ENCODE results near the gene MROH9.
A peak's percentile ranks its signal among the peaks of the same experiment; 100 is the strongest.

The MROH9 gene

GRCh38 chr1:170970256-170970655, 34.9 kb downstream of the MROH9 start:
- H3K9ac ChIP-seq (ENCODE audit: low read length), result no peak overlapping the region
- no peak overlapping the region for H3K4me3 ChIP-seq (ENCODE audit: low read length)
- no peak for DNase-seq (ENCODE audit: low read depth)
- no peaks in the 10 kb centered on the region for H3K36me3 ChIP-seq (ENCODE audit: control insufficient read depth, insufficient read depth, low read length, severe bottlenecking)
- peaks cover 7% of the 10 kb centered on the region for H3K4me1 ChIP-seq (ENCODE audit: control insufficient read depth, insufficient read depth, low read length)
- H3K27me3 ChIP-seq (replicated peaks; ENCODE audit: control insufficient read depth, insufficient read depth, low read length), result no peaks in the 10 kb centered on the region
- H3K9me3 ChIP-seq (ENCODE audit: control insufficient read depth, low read length), result peaks cover 3% of the 10 kb centered on the region

- Histone ChIP-seq H3K9me3 (ENCODE audit: control insufficient read depth, low read length) (peaks cover 26% of the 10 kb centered on the region), H3K4me3 (ENCODE audit: low read length) (no peak overlapping the region), H3K4me1 (ENCODE audit: control insufficient read depth, insufficient read depth, low read length) (no peaks in the 10 kb centered on the region), H3K27me3 (replicated peaks; ENCODE audit: control insufficient read depth, insufficient read depth, low read length) (no peaks in the 10 kb centered on the region), H3K9ac (ENCODE audit: low read length) (no peak overlapping the region), H3K36me3 (ENCODE audit: control insufficient read depth, insufficient read depth, low read length, severe bottlenecking) (no peaks in the 10 kb centered on the region)
- no peak for DNase-seq (ENCODE audit: low read depth)
Measured at GRCh38 chr1:170978371-170978910, 43.1 kb downstream of the MROH9 start.

GRCh38 chr1:170985406-170985805, 50.1 kb downstream of the MROH9 start:
- Histone ChIP-seq H3K27me3 (replicated peaks; ENCODE audit: control insufficient read depth, insufficient read depth, low read length) (no peaks in the 10 kb centered on the region), H3K4me3 (ENCODE audit: low read length) (no peak overlapping the region), H3K36me3 (ENCODE audit: control insufficient read depth, insufficient read depth, low read length, severe bottlenecking) (no peaks in the 10 kb centered on the region), H3K9me3 (ENCODE audit: control insufficient read depth, low read length) (no peaks in the 10 kb centered on the region), H3K9ac (ENCODE audit: low read length) (no peak overlapping the region), H3K4me1 (ENCODE audit: control insufficient read depth, insufficient read depth, low read length) (no peaks in the 10 kb centered on the region)
- DNase-seq (ENCODE audit: low read depth), result no peak

- Histone ChIP-seq H3K9me3 (ENCODE audit: control insufficient read depth, low read length) (no peaks in the 10 kb centered on the region), H3K27me3 (replicated peaks; ENCODE audit: control insufficient read depth, insufficient read depth, low read length) (no peaks in the 10 kb centered on the region), H3K4me3 (ENCODE audit: low read length) (no peak overlapping the region), H3K36me3 (ENCODE audit: control insufficient read depth, insufficient read depth, low read length, severe bottlenecking) (no peaks in the 10 kb centered on the region), H3K9ac (ENCODE audit: low read length) (no peak overlapping the region), H3K4me1 (ENCODE audit: control insufficient read depth, insufficient read depth, low read length) (no peaks in the 10 kb centered on the region)
- DNase-seq (ENCODE audit: low read depth), result no peak
Measured at GRCh38 chr1:170986901-170987300, 51.6 kb downstream of the MROH9 start.

GRCh38 chr1:170987424-170987823, 52.1 kb downstream of the MROH9 start:
- DNase-seq (ENCODE audit: low read depth), result no peak
- no peaks in the 10 kb centered on the region for H3K9me3 ChIP-seq (ENCODE audit: control insufficient read depth, low read length)
- no peak overlapping the region for H3K9ac ChIP-seq (ENCODE audit: low read length)
- H3K27me3 ChIP-seq (replicated peaks; ENCODE audit: control insufficient read depth, insufficient read depth, low read length), result no peaks in the 10 kb centered on the region
- no peak overlapping the region for H3K4me3 ChIP-seq (ENCODE audit: low read length)
- no peaks in the 10 kb centered on the region for H3K4me1 ChIP-seq (ENCODE audit: control insufficient read depth, insufficient read depth, low read length)
- no peaks in the 10 kb centered on the region for H3K36me3 ChIP-seq (ENCODE audit: control insufficient read depth, insufficient read depth, low read length, severe bottlenecking)

GRCh38 chr1:170993151-170993550, 57.8 kb downstream of the MROH9 start:
- Histone ChIP-seq H3K27me3 (replicated peaks; ENCODE audit: control insufficient read depth, insufficient read depth, low read length) (no peaks in the 10 kb centered on the region), H3K36me3 (ENCODE audit: control insufficient read depth, insufficient read depth, low read length, severe bottlenecking) (no peaks in the 10 kb centered on the region), H3K4me3 (ENCODE audit: low read length) (no peak overlapping the region), H3K4me1 (ENCODE audit: control insufficient read depth, insufficient read depth, low read length) (no peaks in the 10 kb centered on the region), H3K9me3 (ENCODE audit: control insufficient read depth, low read length) (no peaks in the 10 kb centered on the region), H3K9ac (ENCODE audit: low read length) (no peak overlapping the region)
- peak; percentile 48 for DNase-seq (ENCODE audit: low read depth)

- no peaks in the 10 kb centered on the region for H3K9me3 ChIP-seq (ENCODE audit: control insufficient read depth, low read length)
- H3K4me3 ChIP-seq (ENCODE audit: low read length), result no peak overlapping the region
- H3K27me3 ChIP-seq (replicated peaks; ENCODE audit: control insufficient read depth, insufficient read depth, low read length), result no peaks in the 10 kb centered on the region
- no peak overlapping the region for H3K9ac ChIP-seq (ENCODE audit: low read length)
- H3K36me3 ChIP-seq (ENCODE audit: control insufficient read depth, insufficient read depth, low read length, severe bottlenecking), result no peaks in the 10 kb centered on the region
- no peak for DNase-seq (ENCODE audit: low read depth)
- H3K4me1 ChIP-seq (ENCODE audit: control insufficient read depth, insufficient read depth, low read length), result no peaks in the 10 kb centered on the region
Measured at GRCh38 chr1:170993717-170994116, 58.4 kb downstream of the MROH9 start.

GRCh38 chr1:171014880-171015279, 79.5 kb downstream of the MROH9 start:
- Histone ChIP-seq H3K4me3 (ENCODE audit: low read length) (no peak overlapping the region), H3K9me3 (ENCODE audit: control insufficient read depth, low read length) (no peaks in the 10 kb centered on the region), H3K36me3 (ENCODE audit: control insufficient read depth, insufficient read depth, low read length, severe bottlenecking) (no peaks in the 10 kb centered on the region), H3K4me1 (ENCODE audit: control insufficient read depth, insufficient read depth, low read length) (no peaks in the 10 kb centered on the region), H3K27me3 (replicated peaks; ENCODE audit: control insufficient read depth, insufficient read depth, low read length) (no peaks in the 10 kb centered on the region), H3K9ac (ENCODE audit: low read length) (no peak overlapping the region)
- DNase-seq (ENCODE audit: low read depth), result no peak

GRCh38 chr1:171017426-171017825, 82.1 kb downstream of the MROH9 start:
- Histone ChIP-seq H3K9me3 (ENCODE audit: control insufficient read depth, low read length) (peaks cover 3% of the 10 kb centered on the region), H3K36me3 (ENCODE audit: control insufficient read depth, insufficient read depth, low read length, severe bottlenecking) (no peaks in the 10 kb centered on the region), H3K4me1 (ENCODE audit: control insufficient read depth, insufficient read depth, low read length) (no peaks in the 10 kb centered on the region), H3K4me3 (ENCODE audit: low read length) (no peak overlapping the region), H3K9ac (ENCODE audit: low read length) (no peak overlapping the region), H3K27me3 (replicated peaks; ENCODE audit: control insufficient read depth, insufficient read depth, low read length) (no peaks in the 10 kb centered on the region)
- no peak for DNase-seq (ENCODE audit: low read depth)

GRCh38 chr1:171019971-171020370, 84.6 kb downstream of the MROH9 start:
- Histone ChIP-seq H3K27me3 (replicated peaks; ENCODE audit: control insufficient read depth, insufficient read depth, low read length) (no peaks in the 10 kb centered on the region), H3K9me3 (ENCODE audit: control insufficient read depth, low read length) (peaks cover 3% of the 10 kb centered on the region), H3K4me1 (ENCODE audit: control insufficient read depth, insufficient read depth, low read length) (no peaks in the 10 kb centered on the region), H3K36me3 (ENCODE audit: control insufficient read depth, insufficient read depth, low read length, severe bottlenecking) (no peaks in the 10 kb centered on the region), H3K4me3 (ENCODE audit: low read length) (no peak overlapping the region), H3K9ac (ENCODE audit: low read length) (no peak overlapping the region)
- DNase-seq (ENCODE audit: low read depth), result no peak

- no peak for DNase-seq (ENCODE audit: low read depth)
- Histone ChIP-seq H3K4me3 (ENCODE audit: low read length) (no peak overlapping the region), H3K4me1 (ENCODE audit: control insufficient read depth, insufficient read depth, low read length) (no peaks in the 10 kb centered on the region), H3K9me3 (ENCODE audit: control insufficient read depth, low read length) (no peaks in the 10 kb centered on the region), H3K27me3 (replicated peaks; ENCODE audit: control insufficient read depth, insufficient read depth, low read length) (no peaks in the 10 kb centered on the region), H3K36me3 (ENCODE audit: control insufficient read depth, insufficient read depth, low read length, severe bottlenecking) (no peaks in the 10 kb centered on the region), H3K9ac (ENCODE audit: low read length) (no peak overlapping the region)
Measured at GRCh38 chr1:171032822-171033702, 97.7 kb downstream of the MROH9 start.
